ENCODE results near the gene PHF24. TPM values are rescaled to one million over a fixed set of nuclear protein-coding genes. Genes with fewer than 3 reads are reported as not detected.
"Not testable (repeated sequence)": the region's sequence is repeated elsewhere in the genome, so short reads cannot be mapped to it uniquely, and the experiment has no call there.

The PHF24 gene
- total and polyA plus RNA-seq, 2 experiments from 2014 or later = 0.11 to 0.67 TPM

- no peaks in the 10 kb centered on the region for H3K9me3 ChIP-seq (ENCODE audit: low read depth)
- no peak overlapping the region for H3K4me2 ChIP-seq
- TF ChIP-seq EZH2phosphoT487 (IDR thresholded peaks at IDR 0.05; ENCODE audit: low read depth, severe bottlenecking, unreplicated experiment) (no peak), EZH2 (IDR thresholded peaks at IDR 0.05; ENCODE audit: borderline replicate concordance) (no peak), CTCF (IDR thresholded peaks at IDR 0.05; ENCODE audit: poor library complexity) (no peak)
- no peaks in the 10 kb centered on the region for H3K9me2 ChIP-seq (replicated peaks; ENCODE audit: insufficient read depth)
- no peaks in the 10 kb centered on the region for H3K4me1 ChIP-seq (ENCODE audit: insufficient read depth)
- no peaks in the 10 kb centered on the region for H3K27me3 ChIP-seq
- H3K4me3 ChIP-seq = no peak overlapping the region
- H3K79me2 ChIP-seq = no peaks in the 10 kb centered on the region
- no peaks in the 10 kb centered on the region for H4K20me1 ChIP-seq (ENCODE audit: insufficient read depth, poor library complexity, severe bottlenecking)
- DNase-seq (ENCODE audit: low spot score) = no peak
- WGBS (ENCODE audit: low lambda C conversion rate, missing lambda C conversion rate) = 90% methylated on average over 3 of the region's 3 CpGs
- H3K27ac ChIP-seq = no peak overlapping the region
- H3K36me3 ChIP-seq (replicated peaks; ENCODE audit: insufficient read depth, low read depth) = no peaks in the 10 kb centered on the region
- no peak overlapping the region for H2AFZ ChIP-seq
Observed at GRCh38 chr9:35010351-35010958, 52.4 kb downstream of the PHF24 start.

GRCh38 chr9:35014517-35014916 lies 56.4 kb downstream of the PHF24 start:
- Histone ChIP-seq H4K20me1 (ENCODE audit: insufficient read depth, poor library complexity, severe bottlenecking) (no peaks in the 10 kb centered on the region), H2AFZ (no peak overlapping the region), H3K79me2 (no peaks in the 10 kb centered on the region), H3K9me2 (replicated peaks; ENCODE audit: insufficient read depth) (no peaks in the 10 kb centered on the region), H3K27me3 (no peaks in the 10 kb centered on the region), H3K27ac (no peak overlapping the region), H3K9me3 (ENCODE audit: low read depth) (no peaks in the 10 kb centered on the region), H3K4me1 (ENCODE audit: insufficient read depth) (no peaks in the 10 kb centered on the region), H3K4me3 (no peak overlapping the region), H3K36me3 (replicated peaks; ENCODE audit: insufficient read depth, low read depth) (no peaks in the 10 kb centered on the region), H3K4me2 (no peak overlapping the region)
- TF ChIP-seq EZH2 (IDR thresholded peaks at IDR 0.05; ENCODE audit: borderline replicate concordance) = no peak
- TF ChIP-seq CTCF (IDR thresholded peaks at IDR 0.05; ENCODE audit: poor library complexity) = no peak
- no peak for TF ChIP-seq EZH2phosphoT487 (IDR thresholded peaks at IDR 0.05; ENCODE audit: low read depth, severe bottlenecking, unreplicated experiment)
- 87% methylated on average over 2 of the region's 2 CpGs for WGBS (ENCODE audit: low lambda C conversion rate, missing lambda C conversion rate)
- DNase-seq (ENCODE audit: low spot score) = no peak

GRCh38 chr9:35023443-35023842 lies 65.4 kb downstream of the PHF24 start:
- H3K27ac ChIP-seq; H4K20me1 ChIP-seq (ENCODE audit: insufficient read depth, poor library complexity, severe bottlenecking); H3K79me2 ChIP-seq; DNase-seq (ENCODE audit: low spot score); H3K4me1 ChIP-seq (ENCODE audit: insufficient read depth); H3K27me3 ChIP-seq; H3K9me2 ChIP-seq (replicated peaks; ENCODE audit: insufficient read depth); H2AFZ ChIP-seq; H3K36me3 ChIP-seq (replicated peaks; ENCODE audit: insufficient read depth, low read depth); H3K4me2 ChIP-seq; H3K9me3 ChIP-seq (ENCODE audit: low read depth); H3K4me3 ChIP-seq: not testable (repeated sequence)
- 41% methylated on average over 5 of the region's 5 CpGs for WGBS (ENCODE audit: low lambda C conversion rate, missing lambda C conversion rate)

- peaks cover 8% of the 10 kb centered on the region for H3K4me1 ChIP-seq (ENCODE audit: insufficient read depth)
- TF ChIP-seq CTCF (IDR thresholded peaks at IDR 0.05; ENCODE audit: poor library complexity) = no peak
- no peak for TF ChIP-seq EZH2 (IDR thresholded peaks at IDR 0.05; ENCODE audit: borderline replicate concordance)
- no peak for TF ChIP-seq EZH2phosphoT487 (IDR thresholded peaks at IDR 0.05; ENCODE audit: low read depth, severe bottlenecking, unreplicated experiment)
- H3K9me2 ChIP-seq (replicated peaks; ENCODE audit: insufficient read depth) = no peaks in the 10 kb centered on the region
- H3K27ac ChIP-seq = peak overlapping the region; percentile 79
- no peaks in the 10 kb centered on the region for H3K9me3 ChIP-seq (ENCODE audit: low read depth)
- peak overlapping the region; percentile 49 for H3K4me2 ChIP-seq
- no peaks in the 10 kb centered on the region for H3K79me2 ChIP-seq
- no peak overlapping the region for H2AFZ ChIP-seq
- H3K27me3 ChIP-seq = no peaks in the 10 kb centered on the region
- no peaks in the 10 kb centered on the region for H3K36me3 ChIP-seq (replicated peaks; ENCODE audit: insufficient read depth, low read depth)
- 57% methylated on average over 3 of the region's 3 CpGs for WGBS (ENCODE audit: low lambda C conversion rate, missing lambda C conversion rate)
- H3K4me3 ChIP-seq = no peak overlapping the region
- no peaks in the 10 kb centered on the region for H4K20me1 ChIP-seq (ENCODE audit: insufficient read depth, poor library complexity, severe bottlenecking)
- no peak for DNase-seq (ENCODE audit: low spot score)
Observed at GRCh38 chr9:35026671-35027070, 68.6 kb downstream of the PHF24 start.
